HepG2 (cell line): ENCODE measurements around the gene BSN. TPM values are rescaled to one million over a fixed set of nuclear protein-coding genes. Genes with fewer than 3 reads are reported as not detected.

Source experiments
- IRF9 ChIP-seq: sonication (generic); formaldehyde crosslinking; IDR thresholded peaks from 2 replicates; pipeline ENCODE4 v1.8.0; 2022; ENCODE audit warnings: missing genetic modification reagents, mild to moderate bottlenecking, borderline replicate concordance
- KMT2B ChIP-seq: IDR thresholded peaks from 2 replicates; pipeline ENCODE4 v1.6.1; 2016; ENCODE audit warnings: missing genetic modification reagents, missing compliant biosample characterization
- LCORL ChIP-seq, 2 experiments: fragments of 450-650 bp in 1 of 2; sonication (generic) in 1 of 2; formaldehyde crosslinking in 1 of 2; IDR thresholded peaks; 2 replicates each; pipeline versions ENCODE4 v1.5.0 to v1.6.1; 2017 to 2020; ENCODE audit warnings: antibody characterized with exemption in 1 of 2, missing genetic modification reagents in 1 of 2
- MLLT10 ChIP-seq: sonication (generic); formaldehyde crosslinking; IDR thresholded peaks from 2 replicates; pipeline ENCODE4 v1.4.0; 2020; ENCODE audit warnings: missing genetic modification reagents
- PHF5A ChIP-seq: IDR thresholded peaks from one replicate; pipeline ENCODE4 v1.6.1; 2018; ENCODE audit warnings: low read depth, missing genetic modification reagents; ENCODE audit not compliant: unreplicated experiment
- POLR2G ChIP-seq: fragments of 200-400 bp; formaldehyde crosslinking; IDR thresholded peaks from 2 replicates; pipeline ENCODE4 v1.6.1; 2018; ENCODE audit warnings: mild to moderate bottlenecking, low read depth, low read length, moderate library complexity
- TMF1 ChIP-seq: sonication (generic); formaldehyde crosslinking; IDR thresholded peaks from 2 replicates; pipeline ENCODE4 v1.8.1; 2022; ENCODE audit warnings: low read depth, missing genetic modification reagents
- ZNF121 ChIP-seq: sonication (generic); formaldehyde crosslinking; IDR thresholded peaks from 2 replicates; pipeline ENCODE4 v1.5.0; 2020; ENCODE audit warnings: mild to moderate bottlenecking, missing genetic modification reagents
- ZNF138 ChIP-seq: sonication (generic); formaldehyde crosslinking; IDR thresholded peaks from 2 replicates; pipeline ENCODE4 v1.5.0; 2020; ENCODE audit warnings: mild to moderate bottlenecking, low read depth, missing genetic modification reagents
- ZNF407 ChIP-seq: sonication (generic); formaldehyde crosslinking; IDR thresholded peaks from one replicate; pipeline ENCODE4 v1.5.1; 2020; ENCODE audit warnings: mild to moderate bottlenecking, missing genetic modification reagents; ENCODE audit errors: not compliant biosample characterization
- ZNF484 ChIP-seq: sonication (generic); formaldehyde crosslinking; IDR thresholded peaks from 2 replicates; pipeline ENCODE4 v1.5.1; 2020; ENCODE audit warnings: mild to moderate bottlenecking, low read depth, missing genetic modification reagents, borderline replicate concordance
- ZNF710 ChIP-seq: sonication (generic); formaldehyde crosslinking; IDR thresholded peaks from 2 replicates; pipeline ENCODE4 v1.5.0; 2020; ENCODE audit warnings: mild to moderate bottlenecking, missing genetic modification reagents, borderline replicate concordance
- polyA plus RNA-seq, 8 experiments: library from polyadenylated mRNA; depleted of rRNA in 3 of 8; stranded (reverse) in 7 of 8; unstranded in 1 of 8; fragments of >200 nt; fragmentation: Illumina TruSeq in 4 of 8; extraction: Trizol in 4 of 8; gene quantifications; 2 replicates each; pipeline versions ENCODE4 v1.2.1 to v1.2.3, GENCODE V29; 2011 to 2016; ENCODE audit warnings: low read depth in 4 of 8, missing spikeins in 1 of 8, mixed read lengths in 1 of 8; ENCODE audit not compliant: insufficient read depth in 1 of 8
- total RNA-seq, 5 experiments: library from RNA; depleted of rRNA; stranded (reverse); fragments of >200 nt; fragmentation: Illumina TruSeq; extraction: Trizol; gene quantifications; 2 replicates each; pipeline ENCODE4 v1.2.3, GENCODE V29; 2016; ENCODE audit warnings: low read depth in 1 of 5
- TF ChIP-seq, protein P1 (sequence below): sonication (generic); formaldehyde crosslinking; IDR thresholded peaks from 2 replicates; pipeline ENCODE4 v1.5.0; 2020; ENCODE audit warnings: mild to moderate bottlenecking, missing genetic modification reagents

BSN gene
- total and polyA plus RNA-seq, 2 of the 13 experiments (the other 11 are each of a cell fraction or from before 2014, with no cell fraction given) = 0.42 to 0.86 TPM

GRCh38 chr3:49539659-49540560 lies 14.4 kb upstream of the BSN start (continued):
- TF ChIP-seq ZNF710 (CRISPR knock-in tag) (peak; percentile 41; the same call in 1 of the 2 replicates), LCORL (IDR thresholded peaks at IDR 0.05) (no peak), LCORL (CRISPR knock-in tag; IDR thresholded peaks at IDR 0.05) (peak; percentile 69; the same call in 1 of the 2 replicates), POLR2G (peak; percentile 79), PHF5A (no peak), ZNF484 (CRISPR knock-in tag) (no peak), ZNF121 (CRISPR knock-in tag) (peak; percentile 21; the same call in 1 of the 2 replicates), TMF1 (CRISPR knock-in tag) (no peak), KMT2B (CRISPR knock-in tag) (no peak), ZNF138 (CRISPR knock-in tag) (0 out of 2 replicates have a peak, but pooled peaks have one; percentile 25), MLLT10 (CRISPR knock-in tag) (no peak), IRF9 (CRISPR knock-in tag) (peak; percentile 23; the same call in 1 of the 2 replicates), ZNF407 (CRISPR knock-in tag) (peak; percentile 47)
- TF ChIP-seq, protein P1, sequence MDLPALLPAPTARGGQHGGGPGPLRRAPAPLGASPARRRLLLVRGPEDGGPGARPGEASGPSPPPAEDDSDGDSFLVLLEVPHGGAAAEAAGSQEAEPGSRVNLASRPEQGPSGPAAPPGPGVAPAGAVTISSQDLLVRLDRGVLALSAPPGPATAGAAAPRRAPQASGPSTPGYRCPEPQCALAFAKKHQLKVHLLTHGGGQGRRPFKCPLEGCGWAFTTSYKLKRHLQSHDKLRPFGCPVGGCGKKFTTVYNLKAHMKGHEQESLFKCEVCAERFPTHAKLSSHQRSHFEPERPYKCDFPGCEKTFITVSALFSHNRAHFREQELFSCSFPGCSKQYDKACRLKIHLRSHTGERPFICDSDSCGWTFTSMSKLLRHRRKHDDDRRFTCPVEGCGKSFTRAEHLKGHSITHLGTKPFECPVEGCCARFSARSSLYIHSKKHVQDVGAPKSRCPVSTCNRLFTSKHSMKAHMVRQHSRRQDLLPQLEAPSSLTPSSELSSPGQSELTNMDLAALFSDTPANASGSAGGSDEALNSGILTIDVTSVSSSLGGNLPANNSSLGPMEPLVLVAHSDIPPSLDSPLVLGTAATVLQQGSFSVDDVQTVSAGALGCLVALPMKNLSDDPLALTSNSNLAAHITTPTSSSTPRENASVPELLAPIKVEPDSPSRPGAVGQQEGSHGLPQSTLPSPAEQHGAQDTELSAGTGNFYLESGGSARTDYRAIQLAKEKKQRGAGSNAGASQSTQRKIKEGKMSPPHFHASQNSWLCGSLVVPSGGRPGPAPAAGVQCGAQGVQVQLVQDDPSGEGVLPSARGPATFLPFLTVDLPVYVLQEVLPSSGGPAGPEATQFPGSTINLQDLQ (CRISPR knock-in tag) = 0 out of 2 replicates have a peak, but pooled peaks have one; percentile 30
